H1 (cell line): ENCODE measurements around the gene DCN. TPM values are rescaled to one million over a fixed set of nuclear protein-coding genes. Genes with fewer than 3 reads are reported as not detected.

Experiments used
- CTCF ChIA-PET: fragments of 300-600 bp; sonication (Branson Sonifier 250); formaldehyde crosslinking; loops from one replicate; lab custom pipeline; 2021; ENCODE audit not compliant: partially characterized antibody; lab: Charles Lee
- POLR2A ChIA-PET: fragments of 300-600 bp; sonication (Branson Sonifier 250); formaldehyde crosslinking; loops from one replicate; lab custom pipeline; 2021; ENCODE audit warnings: inconsistent platforms; ENCODE audit not compliant: partially characterized antibody; lab: Charles Lee
- DNase-seq, 2 experiments: peaks; one replicate each; pipeline versions ENCODE4 v3.0.0 to v3.0.0-alpha.2; 2010 to 2022; ENCODE audit warnings: low spot score in 2 of 2, low read depth in 1 of 2, mixed read lengths in 1 of 2
- FAIRE-seq: peaks from 2 replicates; lab custom pipeline; 2011; peaks lifted over from hg19 to GRCh38; lab: Jason Lieb, UNC
- H2AFZ ChIP-seq: 2 replicates; pipeline ENCODE4 v1.8.1; 2012; ENCODE audit warnings: low read length, inconsistent platforms
- H2AK5ac ChIP-seq: 2 replicates; pipeline ENCODE4 v1.6.1; 2013; ENCODE audit warnings: low read depth, low read length
- H2BK120ac ChIP-seq: replicated peaks from 2 replicates; pipeline ENCODE3; 2013; ENCODE audit warnings: low read depth, low read length, inconsistent platforms
- H2BK12ac ChIP-seq: 2 replicates; pipeline ENCODE4 v1.6.1; 2013; ENCODE audit warnings: low read depth, low read length
- H2BK15ac ChIP-seq: 2 replicates; pipeline ENCODE4 v1.6.1; 2013; ENCODE audit warnings: low read length
- H2BK20ac ChIP-seq: 2 replicates; pipeline ENCODE4 v1.6.1; 2013; ENCODE audit warnings: low read length
- H2BK5ac ChIP-seq: 2 replicates; pipeline ENCODE4 v1.6.1; 2013; ENCODE audit warnings: low read depth, low read length
- H3K14ac ChIP-seq: 2 replicates; pipeline ENCODE4 v1.6.1; 2013; ENCODE audit warnings: inconsistent platforms; ENCODE audit not compliant: insufficient read length
- H3K18ac ChIP-seq: 2 replicates; pipeline ENCODE4 v1.6.1; 2013; ENCODE audit warnings: low read length; ENCODE audit errors: extremely low read depth
- H3K23ac ChIP-seq: 2 replicates; pipeline ENCODE4 v1.6.1; 2013; ENCODE audit warnings: inconsistent platforms; ENCODE audit not compliant: insufficient read length
- H3K23me2 ChIP-seq: 2 replicates; pipeline ENCODE4 v1.6.1; 2013; ENCODE audit warnings: low read depth, low read length
- H3K27ac ChIP-seq: 2 replicates; pipeline ENCODE4 v1.6.1; 2011; ENCODE audit warnings: low read depth, low read length, inconsistent platforms
- H3K27me3 ChIP-seq, 4 experiments: replicated peaks in 1 of 4; 1 replicate in 1 of 4; 2 replicates in 3 of 4; pipeline versions ENCODE4 v1.6.1 to v1.8.1; 2011 to 2013; ENCODE audit warnings: low read length in 3 of 4, mild to moderate bottlenecking in 3 of 4, inconsistent platforms in 2 of 4, mixed read lengths in 2 of 4, moderate library complexity in 1 of 4; ENCODE audit not compliant: control insufficient read depth in 3 of 4, insufficient read depth in 3 of 4; ENCODE audit errors: extremely low read depth in 1 of 4
- H3K36me3 ChIP-seq, 4 experiments: 2 replicates each; pipeline versions ENCODE4 v1.6.1 to v1.8.1; 2011 to 2013; ENCODE audit warnings: mild to moderate bottlenecking in 4 of 4, low read length in 3 of 4, moderate library complexity in 2 of 4, control low read depth in 1 of 4, inconsistent platforms in 1 of 4; ENCODE audit not compliant: insufficient read depth in 4 of 4, control insufficient read depth in 2 of 4
- H3K4ac ChIP-seq: replicated peaks from 2 replicates; pipeline ENCODE3; 2013; ENCODE audit warnings: low read length, low read depth, mixed read lengths, inconsistent platforms; ENCODE audit not compliant: insufficient read length
- H3K4me1 ChIP-seq, 4 experiments: replicated peaks in 1 of 4; 1 replicate in 1 of 4; 2 replicates in 3 of 4; pipeline versions ENCODE4 v1.6.1 to v1.8.1; 2011 to 2013; ENCODE audit warnings: low read length in 3 of 4, inconsistent platforms in 2 of 4, mixed read lengths in 1 of 4; ENCODE audit not compliant: insufficient read depth in 4 of 4, control insufficient read depth in 3 of 4
- H3K4me2 ChIP-seq, 2 experiments: 2 replicates each; pipeline versions ENCODE4 v1.6.1 to v1.8.1; 2011 to 2013; ENCODE audit warnings: low read depth in 2 of 2, low read length in 2 of 2, control low read depth in 1 of 2, inconsistent platforms in 1 of 2, mild to moderate bottlenecking in 1 of 2; ENCODE audit not compliant: insufficient read depth in 1 of 2
- H3K4me3 ChIP-seq, 4 experiments: fragments of 200-600, 300-600 bp in 1 of 4; sonication (generic), shearing (Covaris generic), sonication (Bioruptor Twin) in 1 of 4; 2 replicates each; pipeline versions ENCODE4 v1.5.1 to v1.8.1; 2011 to 2016; ENCODE audit warnings: low read length in 4 of 4, low read depth in 3 of 4, control low read depth in 2 of 4, inconsistent platforms in 2 of 4, mild to moderate bottlenecking in 2 of 4, mixed read lengths in 1 of 4, moderate library complexity in 1 of 4; ENCODE audit not compliant: insufficient read depth in 2 of 4; ENCODE audit errors: extremely low read depth in 1 of 4
- H3K56ac ChIP-seq: replicated peaks from 2 replicates; pipeline ENCODE3; 2013; ENCODE audit warnings: low read depth, mild to moderate bottlenecking, mixed read lengths, low read length, inconsistent platforms; ENCODE audit not compliant: insufficient read length
- H3K79me1 ChIP-seq: 2 replicates; pipeline ENCODE4 v1.6.1; 2013; ENCODE audit warnings: low read depth, low read length, control low read depth
- H3K79me2 ChIP-seq, 2 experiments: 2 replicates each; pipeline versions ENCODE4 v1.6.1 to v1.8.1; 2012 to 2013; ENCODE audit warnings: low read length in 2 of 2, mild to moderate bottlenecking in 2 of 2, inconsistent platforms in 1 of 2; ENCODE audit not compliant: insufficient read depth in 2 of 2, control insufficient read depth in 1 of 2
- H3K9ac ChIP-seq, 4 experiments: replicated peaks in 1 of 4; 1 replicate in 1 of 4; 2 replicates in 3 of 4; pipeline versions ENCODE4 v1.6.1 to v1.8.1; 2011 to 2013; ENCODE audit warnings: low read depth in 3 of 4, low read length in 3 of 4, control low read depth in 2 of 4, mild to moderate bottlenecking in 2 of 4, moderate library complexity in 2 of 4, inconsistent platforms in 1 of 4; ENCODE audit errors: extremely low read depth in 1 of 4
- H3K9me3 ChIP-seq, 2 experiments: 2 replicates each; pipeline versions ENCODE4 v1.6.1 to v1.8.1; 2012 to 2013; ENCODE audit warnings: mild to moderate bottlenecking in 2 of 2, moderate library complexity in 2 of 2, control low read depth in 1 of 2, inconsistent platforms in 1 of 2, low read depth in 1 of 2, low read length in 1 of 2, mixed read lengths in 1 of 2; ENCODE audit not compliant: insufficient read depth in 2 of 2
- H4K20me1 ChIP-seq, 2 experiments: replicated peaks in 1 of 2; 2 replicates each; pipeline versions ENCODE3 to v1.8.1; 2011 to 2013; ENCODE audit warnings: inconsistent platforms in 2 of 2, low read length in 2 of 2, mild to moderate bottlenecking in 1 of 2; ENCODE audit not compliant: insufficient read depth in 2 of 2, control insufficient read depth in 1 of 2
- H4K5ac ChIP-seq: 2 replicates; pipeline ENCODE4 v1.6.1; 2013; ENCODE audit warnings: low read length, low read depth, mixed read lengths, inconsistent platforms; ENCODE audit not compliant: insufficient read length
- H4K8ac ChIP-seq: 2 replicates; pipeline ENCODE4 v1.8.0; 2013; ENCODE audit warnings: mild to moderate bottlenecking, moderate library complexity, low read length, inconsistent platforms; ENCODE audit not compliant: insufficient read depth; ENCODE audit errors: extremely low read depth
- H4K91ac ChIP-seq: replicated peaks from 2 replicates; pipeline ENCODE3; 2013; ENCODE audit warnings: low read length, mixed read lengths, inconsistent platforms; ENCODE audit not compliant: insufficient read length
- BCL11A ChIP-seq, 2 experiments: IDR thresholded peaks; one replicate each; pipeline ENCODE4 v1.6.1; 2011; ENCODE audit warnings: low read depth in 2 of 2, low read length in 2 of 2, mild to moderate bottlenecking in 2 of 2
- CEBPB ChIP-seq: IDR thresholded peaks from 2 replicates; pipeline ENCODE4 v1.6.1; 2012; ENCODE audit warnings: low read depth, low read length
- CHD1 ChIP-seq: IDR thresholded peaks from 2 replicates; pipeline ENCODE4 v1.6.1; 2012; ENCODE audit warnings: low read depth, low read length, improper control_type of control experiment
- EGR1 ChIP-seq: IDR thresholded peaks from 2 replicates; pipeline ENCODE4 v1.6.1; 2011; ENCODE audit warnings: low read depth, low read length, borderline replicate concordance
- HDAC6 ChIP-seq: IDR thresholded peaks from one replicate; pipeline ENCODE4 v1.7.1; 2012; ENCODE audit warnings: low read depth, mild to moderate bottlenecking, inconsistent platforms, low read length, moderate library complexity
- KDM1A ChIP-seq: fragments of 200-600, 300-600 bp; sonication (generic); IDR thresholded peaks from 2 replicates; pipeline ENCODE4 v1.7.1; 2016; ENCODE audit warnings: mild to moderate bottlenecking, low read length, borderline replicate concordance
- KDM4A ChIP-seq: IDR thresholded peaks from one replicate; pipeline ENCODE4 v1.7.1; 2012; ENCODE audit warnings: low read depth, mild to moderate bottlenecking, moderate library complexity, low read length, inconsistent platforms; ENCODE audit not compliant: severe bottlenecking
- KDM5A ChIP-seq: fragments of 200-600 bp; IDR thresholded peaks from 2 replicates; pipeline ENCODE4 v1.7.1; 2012; ENCODE audit warnings: mild to moderate bottlenecking, low read length, inconsistent platforms, mixed read lengths
- POLR2A ChIP-seq, 2 experiments: IDR thresholded peaks; 1 replicate in 1 of 2; 2 replicates in 1 of 2; pipeline ENCODE4 v1.6.1; 2011; ENCODE audit warnings: low read depth in 2 of 2, low read length in 2 of 2, mild to moderate bottlenecking in 2 of 2; ENCODE audit errors: control extremely low read depth in 1 of 2
- RAD21 ChIP-seq, 2 experiments: IDR thresholded peaks in 1 of 2; conservative IDR thresholded peaks in 1 of 2; 2 replicates each; pipeline ENCODE4 v1.6.1; 2011; ENCODE audit warnings: low read depth in 2 of 2, low read length in 2 of 2, improper control_type of control experiment in 1 of 2, inconsistent platforms in 1 of 2, mild to moderate bottlenecking in 1 of 2, moderate library complexity in 1 of 2
- RNF2 ChIP-seq: fragments of 200-900, 300-1000 bp; sonication (generic); IDR thresholded peaks from 2 replicates; pipeline ENCODE4 v1.7.1; 2016; ENCODE audit warnings: borderline replicate concordance, low read depth, mild to moderate bottlenecking, antibody characterized with exemption, low read length; ENCODE audit not compliant: poor library complexity, severe bottlenecking; ENCODE audit errors: missing control alignments
- ZNF274 ChIP-seq: IDR thresholded peaks from 2 replicates; pipeline ENCODE4 v1.7.0; 2012; ENCODE audit warnings: low read length, borderline replicate concordance; ENCODE audit errors: extremely low read depth
- WGBS, 2 experiments: shearing (Covaris generic) in 1 of 2; methylation state at CpG; one replicate each; pipeline versions ENCODE4 v1.1.6 to v1.1.7; 2013 to 2015; ENCODE audit warnings: low lambda C conversion rate in 2 of 2, mixed read lengths in 2 of 2, inconsistent platforms in 1 of 2, low coverage in 1 of 2, missing lambda C conversion rate in 1 of 2; ENCODE audit not compliant: insufficient replicate concordance in 2 of 2, insufficient coverage in 1 of 2, insufficient read length in 1 of 2; ENCODE audit errors: extremely low coverage in 1 of 2, missing lambda C conversion rate in 1 of 2; 5-methylcytosine and 5-hydroxymethylcytosine counted together
- polyA plus RNA-seq, 7 experiments: library from polyadenylated mRNA; depleted of rRNA in 3 of 7; stranded (reverse) in 5 of 7; unstranded in 2 of 7; fragments of >200 nt in 5 of 7; fragments of 200-250 nt in 2 of 7; gene quantifications; 1 replicate in 5 of 7; 2 replicates in 1 of 7; 4 replicates in 1 of 7; pipeline versions ENCODE4 v1.2.1 to v1.2.3, GENCODE V29; 2011 to 2013; ENCODE audit warnings: missing spikeins in 2 of 7, mixed read lengths in 2 of 7
- total RNA-seq: library from RNA; stranded (reverse); fragmentation: NEBNext Ultra II Directional; extraction: Animal tissue kit (Norgen Biotek cat#: 25700); gene quantifications from 2 replicates; pipeline ENCODE4 v1.2.1, GENCODE V29; 2021
- TF ChIP-seq, protein P1 (sequence below): IDR thresholded peaks from 2 replicates; pipeline ENCODE4 v1.6.1; 2012; ENCODE audit warnings: inconsistent platforms

Gene DCN
- total and polyA plus RNA-seq, 2 of the 8 experiments (the other 6 are each of a cell fraction or from before 2014, with no cell fraction given), result not detected

DNA sequence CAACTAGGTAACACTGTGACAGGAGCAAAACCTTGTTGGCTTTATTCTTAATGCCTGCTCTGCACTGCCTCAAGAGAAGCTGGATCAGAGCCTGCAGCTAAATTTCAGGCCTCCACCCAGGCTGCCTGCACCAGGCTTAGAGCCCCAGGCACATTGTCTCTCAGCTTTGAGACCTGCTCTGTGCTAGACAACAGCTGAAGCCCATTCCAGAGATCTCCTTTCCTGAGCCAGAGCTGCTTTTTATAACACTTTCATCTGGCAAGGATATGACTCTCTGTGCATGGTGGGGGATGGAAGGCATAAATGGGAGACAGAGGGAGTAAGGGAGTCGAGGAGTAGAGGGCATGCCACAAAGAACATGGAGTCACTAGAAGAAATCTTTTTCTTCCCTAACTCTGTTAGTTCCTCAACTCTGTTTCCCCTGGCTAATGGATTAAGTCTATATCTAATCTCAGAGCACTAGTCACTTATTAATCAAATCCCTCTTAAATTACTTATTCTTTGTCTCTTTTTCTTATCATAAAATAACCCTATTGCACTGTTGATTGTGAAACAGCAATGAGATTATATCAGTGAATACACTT, 44.2 kb downstream of the DCN start:
- H2BK20ac ChIP-seq, result no peak overlapping the region
- WGBS, 2 experiments, result 87% methylated on average over 1 of the region's 1 CpG; no CpG with 5 or more reads in 1 of the 2 experiments
- TF ChIP-seq, protein P1, sequence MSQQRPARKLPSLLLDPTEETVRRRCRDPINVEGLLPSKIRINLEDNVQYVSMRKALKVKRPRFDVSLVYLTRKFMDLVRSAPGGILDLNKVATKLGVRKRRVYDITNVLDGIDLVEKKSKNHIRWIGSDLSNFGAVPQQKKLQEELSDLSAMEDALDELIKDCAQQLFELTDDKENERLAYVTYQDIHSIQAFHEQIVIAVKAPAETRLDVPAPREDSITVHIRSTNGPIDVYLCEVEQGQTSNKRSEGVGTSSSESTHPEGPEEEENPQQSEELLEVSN, result no peak
- TF ChIP-seq EGR1, result no peak
- TF ChIP-seq ZNF274, result no peak
- TF ChIP-seq CEBPB, result no peak
- TF ChIP-seq BCL11A (IDR thresholded peaks at IDR 0.05; ENCODE audit: low read depth in 2 of 2, low read length in 2 of 2), result no peak
- TF ChIP-seq KDM5A, result no peak
- no peak for TF ChIP-seq KDM4A
- TF ChIP-seq CHD1, result no peak
- TF ChIP-seq KDM1A, result no peak
- no peak for TF ChIP-seq POLR2A (IDR thresholded peaks at IDR 0.05; ENCODE audit: control extremely low read depth in 1 of 2, low read depth in 2 of 2, low read length in 2 of 2)
- no peak for TF ChIP-seq HDAC6
- no peak for TF ChIP-seq RAD21 (IDR thresholded peaks at IDR 0.05 in 1 of 2, conservative IDR thresholded peaks at IDR 0.05 in 1 of 2; ENCODE audit: low read depth in 2 of 2, low read length in 2 of 2)
- TF ChIP-seq RNF2, result no peak

More for the DNA sequence above, 44.2 kb downstream of the DCN start:
- H3K9me3 ChIP-seq, result no peaks in the 10 kb centered on the region
- H3K23me2 ChIP-seq, result no peaks in the 10 kb centered on the region
- no peaks in the 10 kb centered on the region for H3K4me1 ChIP-seq
- H2BK120ac ChIP-seq, result no peak overlapping the region
- H3K4ac ChIP-seq, result no peak overlapping the region
- ChIA-PET POLR2A (no interaction called here), CTCF (interaction anchor here (1.0 to 2.6 kb wide), 5 partner anchors 8 to 160 kb away, joined by 3 to 10 read pairs (median 3); no protein-coding TSS in a partner anchor)
- no peak overlapping the region for H3K56ac ChIP-seq
- no peak overlapping the region for H2BK5ac ChIP-seq
- no peak overlapping the region for H3K9ac ChIP-seq
- H3K23ac ChIP-seq, result no peak overlapping the region
- H2AK5ac ChIP-seq, result no peak overlapping the region
- no peaks in the 10 kb centered on the region for H3K36me3 ChIP-seq
- DNase-seq (no peak), FAIRE-seq (no peak)
- H4K5ac ChIP-seq, result no peak overlapping the region
- no peaks in the 10 kb centered on the region for H3K79me2 ChIP-seq
- no peaks in the 10 kb centered on the region for H4K20me1 ChIP-seq
- H3K18ac ChIP-seq, result no peak overlapping the region
- no peaks in the 10 kb centered on the region for H3K79me1 ChIP-seq
- no peak overlapping the region for H2BK12ac ChIP-seq
- no peak overlapping the region for H2BK15ac ChIP-seq
- no peak overlapping the region; the same call in 1 of the 2 replicates for H4K8ac ChIP-seq
- no peak overlapping the region for H3K4me2 ChIP-seq
- H2AFZ ChIP-seq, result no peak overlapping the region
- no peak overlapping the region for H3K27ac ChIP-seq
- H3K4me3 ChIP-seq, result no peak overlapping the region
- no peaks in the 10 kb centered on the region for H3K27me3 ChIP-seq
- no peak overlapping the region for H3K14ac ChIP-seq
- no peak overlapping the region for H4K91ac ChIP-seq
